DOHH2 (cell line): ENCODE measurements around the gene SLC25A23.

Source experiments
- H3F3A ChIP-seq: fragments of 200-600 bp; sonication (generic), shearing (Covaris generic); 2 replicates; pipeline ENCODE4 v1.6.0; 2016; ENCODE audit warnings: antibody characterized with exemption, mild to moderate bottlenecking; ENCODE audit not compliant: control insufficient read depth, insufficient read depth
- H3K27ac ChIP-seq: fragments of 200-600 bp; sonication (generic); 2 replicates; pipeline ENCODE4 v1.5.1; 2014; ENCODE audit warnings: low read depth, mild to moderate bottlenecking, low read length, moderate library complexity
- H3K27me3 ChIP-seq: fragments of 200-600 bp; sonication (generic); 2 replicates; pipeline ENCODE4 v1.6.1; 2014; ENCODE audit warnings: mild to moderate bottlenecking, low read length, mixed read lengths; ENCODE audit not compliant: control insufficient read depth
- H3K36me3 ChIP-seq: fragments of 200-600 bp; sonication (generic); 2 replicates; pipeline ENCODE4 v1.6.1; 2014; ENCODE audit warnings: mild to moderate bottlenecking, low read length, moderate library complexity, mixed read lengths; ENCODE audit not compliant: control insufficient read depth
- H3K4me1 ChIP-seq: fragments of 200-600 bp; sonication (generic); 2 replicates; pipeline ENCODE4 v1.6.1; 2014; ENCODE audit warnings: mild to moderate bottlenecking, low read length, mixed read lengths; ENCODE audit not compliant: control insufficient read depth
- H3K4me2 ChIP-seq: fragments of 200-600 bp; sonication (generic); 2 replicates; pipeline ENCODE4 v1.6.0; 2014; ENCODE audit warnings: mild to moderate bottlenecking, low read length, moderate library complexity
- H3K4me3 ChIP-seq: fragments of 200-600 bp; sonication (generic); 2 replicates; pipeline ENCODE4 v1.5.1; 2014; ENCODE audit warnings: mild to moderate bottlenecking, low read length, mixed read lengths
- H3K79me2 ChIP-seq: fragments of 200-600 bp; sonication (generic); 2 replicates; pipeline ENCODE4 v1.6.1; 2014; ENCODE audit warnings: mild to moderate bottlenecking, low read length, mixed read lengths; ENCODE audit not compliant: control insufficient read depth
- H3K9me2 ChIP-seq: fragments of 200-600 bp; sonication (generic); replicated peaks from 2 replicates; pipeline ENCODE4 v1.6.1; 2014; ENCODE audit warnings: mild to moderate bottlenecking, low read length, mixed read lengths; ENCODE audit not compliant: control insufficient read depth
- H3K9me3 ChIP-seq: fragments of 200-600 bp; sonication (generic); 2 replicates; pipeline ENCODE4 v1.6.1; 2014; ENCODE audit warnings: antibody characterized with exemption, low read length, mixed read lengths; ENCODE audit not compliant: control insufficient read depth, insufficient read depth
- H4K20me1 ChIP-seq: fragments of 200-600 bp; sonication (generic); 2 replicates; pipeline ENCODE4 v1.6.0; 2014; ENCODE audit warnings: low read depth, mild to moderate bottlenecking, antibody characterized with exemption, low read length, moderate library complexity; ENCODE audit not compliant: control insufficient read depth, insufficient read depth
- CTCF ChIP-seq: fragments of 200-600 bp; sonication (generic); IDR thresholded peaks from one replicate; pipeline ENCODE4 v1.5.1; 2014; ENCODE audit warnings: antibody characterized with exemption, mild to moderate bottlenecking, low read depth, low read length; ENCODE audit not compliant: poor library complexity, severe bottlenecking
- EZH2phosphoT487 ChIP-seq: fragments of 200-600 bp; sonication (generic); IDR thresholded peaks from 2 replicates; pipeline ENCODE4 v1.6.1; 2017; ENCODE audit warnings: borderline replicate concordance, mild to moderate bottlenecking, antibody characterized with exemption, low read length, moderate library complexity, mixed read lengths

Gene SLC25A23

GRCh38 chr19:6415591-6416190, 43.9 kb downstream of the SLC25A23 start:
- H4K20me1 ChIP-seq: peaks cover 8% of the 10 kb centered on the region
- H3K27me3 ChIP-seq: no peaks in the 10 kb centered on the region
- peaks cover 76% of the 10 kb centered on the region for H3K36me3 ChIP-seq
- no peak overlapping the region for H3K4me2 ChIP-seq
- H3F3A ChIP-seq: peaks cover 11% of the 10 kb centered on the region
- no peaks in the 10 kb centered on the region for H3K9me2 ChIP-seq
- TF ChIP-seq CTCF (no peak), EZH2phosphoT487 (no peak)
- no peak overlapping the region for H3K27ac ChIP-seq
- H3K9me3 ChIP-seq: no peaks in the 10 kb centered on the region
- H3K4me1 ChIP-seq: no peaks in the 10 kb centered on the region
- peaks cover 18% of the 10 kb centered on the region for H3K79me2 ChIP-seq
- no peak overlapping the region for H3K4me3 ChIP-seq

GRCh38 chr19:6414793-6415590, 44.6 kb downstream of the SLC25A23 start:
- Histone ChIP-seq H3K9me3 (no peaks in the 10 kb centered on the region), H3K27me3 (no peaks in the 10 kb centered on the region), H3K4me1 (no peaks in the 10 kb centered on the region), H3K27ac (no peak overlapping the region), H3K4me3 (no peak overlapping the region), H3K9me2 (no peaks in the 10 kb centered on the region), H3F3A (peaks cover 11% of the 10 kb centered on the region), H3K36me3 (peaks cover 69% of the 10 kb centered on the region), H3K79me2 (peaks cover 11% of the 10 kb centered on the region), H4K20me1 (peaks cover 5% of the 10 kb centered on the region; the same call in 1 of the 2 replicates), H3K4me2 (no peak overlapping the region)
- TF ChIP-seq CTCF: no peak
- no peak for TF ChIP-seq EZH2phosphoT487

DNA sequence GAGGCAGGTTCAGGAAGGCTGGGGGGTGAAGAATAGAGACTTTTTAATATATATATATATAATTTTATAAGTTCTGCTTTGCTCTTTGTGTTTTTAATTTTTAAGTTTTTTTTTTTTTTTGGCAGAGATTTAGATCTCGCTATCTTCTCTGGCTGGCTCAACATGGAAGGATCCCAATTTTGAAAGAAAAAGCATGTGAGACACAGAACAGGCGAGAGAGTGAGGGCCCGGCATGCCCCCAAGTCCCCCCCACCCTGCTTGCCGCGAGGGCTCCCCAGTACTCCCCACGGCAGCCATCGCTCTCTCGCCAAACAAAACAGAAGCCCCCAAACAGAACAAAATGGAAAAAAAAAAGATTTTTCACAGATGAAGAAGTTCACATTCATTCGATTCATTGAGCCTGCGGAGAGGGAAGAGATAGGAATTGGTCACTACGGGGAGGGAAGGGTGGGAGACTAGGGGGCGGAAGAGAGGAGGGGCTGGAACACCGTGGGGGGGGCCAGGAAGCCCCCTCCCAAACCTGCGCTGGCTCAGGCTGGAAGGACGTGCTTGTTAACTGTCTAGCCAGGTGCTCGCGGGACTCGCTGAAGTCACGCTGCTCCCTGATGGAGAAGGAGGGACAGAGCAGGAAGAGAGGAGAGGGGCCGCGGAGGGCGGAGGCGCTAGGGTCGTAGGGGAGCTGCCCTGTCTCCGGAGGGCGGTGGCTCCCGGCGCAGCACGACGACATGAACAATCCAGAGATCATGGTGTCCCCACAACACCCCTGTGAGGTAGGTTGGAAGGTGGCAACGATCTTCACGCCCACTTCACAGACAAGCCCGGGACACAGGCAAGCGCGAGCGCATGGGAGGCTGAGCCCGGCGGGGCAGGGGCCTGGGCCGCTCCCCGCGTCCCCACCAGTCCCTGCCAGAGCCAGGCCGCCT, 45.6 kb downstream of the SLC25A23 start:
- no peaks in the 10 kb centered on the region for H3K9me3 ChIP-seq
- H3K27me3 ChIP-seq: no peaks in the 10 kb centered on the region
- H4K20me1 ChIP-seq: no peaks in the 10 kb centered on the region
- H3K79me2 ChIP-seq: peaks cover under 1% of the 10 kb centered on the region
- no peak overlapping the region for H3K27ac ChIP-seq
- peaks cover 11% of the 10 kb centered on the region for H3F3A ChIP-seq
- H3K4me1 ChIP-seq: no peaks in the 10 kb centered on the region
- no peak for TF ChIP-seq EZH2phosphoT487
- TF ChIP-seq CTCF: no peak
- peaks cover 59% of the 10 kb centered on the region for H3K36me3 ChIP-seq
- no peaks in the 10 kb centered on the region for H3K9me2 ChIP-seq
- no peak overlapping the region for H3K4me2 ChIP-seq
- H3K4me3 ChIP-seq: no peak overlapping the region
